Stimulated activated CD4-positive, alpha-beta T cell treated with anti-CD3 and anti-CD28 coated beads, Interleukin-2, amount 100 ng/mL, for 48 hours (primary cell): ENCODE results near the gene DTD2.

Experiments
- DNase-seq, 2 donors: peaks; one replicate each; pipeline ENCODE4 v3.0.0-alpha.2; 2020

The DTD2 gene

DNA sequence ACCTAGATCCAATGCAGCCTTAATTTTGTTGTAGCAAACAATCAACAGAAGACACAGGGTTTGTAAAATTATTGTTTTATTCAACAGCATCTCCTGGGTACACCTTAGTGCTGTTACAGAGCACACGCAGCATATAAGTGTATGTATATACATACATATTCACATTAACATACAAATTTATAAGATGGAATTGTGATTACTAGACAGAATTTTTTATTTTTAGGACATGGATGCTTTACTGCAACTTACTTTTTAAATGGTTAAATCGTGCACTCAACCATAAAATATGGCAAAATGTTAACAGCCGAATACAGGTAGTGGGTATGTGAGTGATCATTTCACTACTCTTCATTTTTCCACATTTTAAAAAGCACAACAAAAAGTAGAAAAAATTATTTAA is 53.6 kb downstream of the DTD2 start:
- DNase-seq, result no peak

DNA sequence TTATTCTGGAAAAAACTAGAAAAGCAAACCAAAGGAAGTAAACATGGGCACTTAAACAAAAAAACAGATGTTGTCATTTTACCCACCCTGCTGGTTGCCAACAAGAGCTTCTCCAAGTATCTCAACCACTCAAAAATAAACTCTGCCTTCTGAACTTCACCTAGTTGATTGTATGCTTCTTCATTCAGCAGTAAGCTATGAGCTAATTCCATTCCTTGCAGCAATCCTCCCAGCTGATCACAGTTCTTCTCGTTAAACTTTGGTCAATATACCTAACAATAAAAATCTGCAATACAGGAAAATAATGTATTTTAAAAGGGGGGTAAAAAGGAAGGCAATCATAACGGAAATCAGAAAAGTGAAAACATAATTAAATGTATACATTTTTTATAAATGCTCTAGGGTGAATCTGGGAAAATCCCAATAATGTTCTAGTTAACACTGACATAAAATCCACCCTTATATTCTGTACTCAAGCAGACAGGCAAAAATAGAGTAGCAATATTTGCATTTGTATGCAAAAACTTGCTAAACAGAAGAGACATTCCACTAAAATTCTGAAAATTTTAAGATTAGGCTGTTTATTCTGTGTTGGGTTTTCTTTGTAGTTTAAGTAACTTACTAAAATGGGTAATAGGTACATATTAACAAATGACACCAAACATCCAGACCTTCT is 54.4 kb downstream of the DTD2 start:
- no peak for DNase-seq

DNA sequence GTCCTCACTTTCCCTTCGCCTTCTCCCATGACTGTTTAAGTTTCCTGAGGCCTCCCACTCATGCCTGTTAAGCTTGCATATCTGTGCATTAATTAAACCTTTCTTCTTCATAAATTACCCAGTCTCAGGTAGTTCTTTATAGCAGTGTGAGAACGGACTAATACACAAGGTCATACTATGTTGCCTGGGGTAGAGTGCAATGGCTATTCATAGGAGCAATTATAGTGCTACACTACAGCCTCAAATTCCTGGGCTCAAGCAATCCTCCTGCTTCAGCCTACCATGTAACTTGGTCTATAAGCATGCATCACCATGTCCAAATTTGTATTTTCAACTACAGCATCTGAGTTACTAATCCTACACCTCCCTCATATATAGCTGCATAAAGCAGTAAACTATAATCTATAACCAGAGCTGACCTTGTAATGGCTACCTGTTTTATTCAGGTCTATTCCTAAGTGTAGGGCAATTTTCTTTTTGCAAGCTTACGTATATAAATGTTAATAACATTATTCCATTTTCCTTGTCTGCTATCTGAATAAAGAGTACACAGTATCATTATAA is 55.9 kb downstream of the DTD2 start:
- DNase-seq, result no peak

DNA sequence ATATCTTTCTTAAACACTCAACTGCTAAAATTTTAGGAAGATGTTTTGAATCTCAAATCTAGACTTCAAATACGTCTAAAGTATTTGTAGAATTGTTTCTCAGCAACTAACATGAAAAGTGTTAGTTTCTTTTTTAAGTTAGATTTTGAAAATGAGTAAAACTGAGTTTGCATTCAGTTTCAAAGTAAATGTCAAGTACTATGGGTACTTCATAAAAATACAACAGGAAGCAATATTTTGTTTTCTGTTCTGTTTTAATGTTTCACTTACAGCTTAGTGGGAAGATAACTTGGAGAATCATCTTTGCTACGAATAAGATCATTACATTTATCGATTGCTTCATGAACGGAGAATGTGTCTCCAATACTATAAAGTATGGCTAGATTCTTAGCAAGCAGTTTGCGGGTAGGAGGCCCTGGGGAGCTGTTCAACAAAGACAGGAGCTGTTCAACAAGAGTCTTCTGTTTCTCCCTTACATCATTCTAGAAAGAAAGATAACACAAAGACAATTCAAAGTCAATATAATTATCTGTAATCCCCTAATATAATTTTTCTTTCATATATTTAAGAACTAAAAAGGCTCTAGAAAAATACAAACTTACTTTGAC is 57.2 kb downstream of the DTD2 start:
- DNase-seq, result no peak
